Measurements from ENCODE around the gene FBXW7.

The FBXW7 gene

GRCh38 chr4:152509595-152510225 lies 26.2 kb downstream of the FBXW7 start:
- peak; percentile 65 for DNase-seq

GRCh38 chr4:152508818-152509217 lies 27.1 kb downstream of the FBXW7 start:
- no peak for DNase-seq

GRCh38 chr4:152508386-152508785 lies 27.5 kb downstream of the FBXW7 start:
- DNase-seq = no peak

GRCh38 chr4:152503653-152504290 lies 32.1 kb downstream of the FBXW7 start:
- no peak for DNase-seq

GRCh38 chr4:152501846-152502536 lies 33.9 kb downstream of the FBXW7 start:
- peak; percentile 36 for DNase-seq

- peak; percentile 95 for DNase-seq
Measured at GRCh38 chr4:152500800-152501434, 35.0 kb downstream of the FBXW7 start.

- no peak for DNase-seq
Measured at GRCh38 chr4:152500275-152500674, 35.6 kb downstream of the FBXW7 start.

GRCh38 chr4:152499344-152499743 lies 36.5 kb downstream of the FBXW7 start:
- peak; percentile 75 for DNase-seq

GRCh38 chr4:152494020-152494419 lies 41.9 kb downstream of the FBXW7 start:
- DNase-seq = no peak

- DNase-seq = no peak
Measured at GRCh38 chr4:152488246-152488645, 47.6 kb downstream of the FBXW7 start.

- no peak for DNase-seq
Measured at GRCh38 chr4:152486429-152487389, 49.2 kb downstream of the FBXW7 start.

- peak; percentile 88 for DNase-seq
Measured at GRCh38 chr4:152485726-152486276, 50.1 kb downstream of the FBXW7 start.

- DNase-seq = no peak
Measured at GRCh38 chr4:152482211-152482610, 53.7 kb downstream of the FBXW7 start.

GRCh38 chr4:152480901-152481300 lies 55.0 kb downstream of the FBXW7 start:
- no peak for DNase-seq

- DNase-seq = no peak
Measured at GRCh38 chr4:152480326-152480725, 55.6 kb downstream of the FBXW7 start.

GRCh38 chr4:152479428-152480026 lies 56.4 kb downstream of the FBXW7 start:
- DNase-seq = peak; percentile 86

GRCh38 chr4:152478461-152479237 lies 57.2 kb downstream of the FBXW7 start:
- no peak for DNase-seq

GRCh38 chr4:152476796-152477195 lies 59.1 kb downstream of the FBXW7 start:
- DNase-seq = peak; percentile 35

GRCh38 chr4:152471251-152471792 lies 64.6 kb downstream of the FBXW7 start:
- DNase-seq = no peak

GRCh38 chr4:152468408-152468807 lies 67.5 kb downstream of the FBXW7 start:
- DNase-seq = no peak

GRCh38 chr4:152467101-152467500 lies 68.8 kb downstream of the FBXW7 start:
- DNase-seq = no peak

All from OCI-M1 (cell line).